Measurements from ENCODE around the gene PTBP3. TPM values are rescaled to one million over a fixed set of nuclear protein-coding genes. Genes with fewer than 3 reads are reported as not detected.

PTBP3 gene
- total RNA-seq, 1 donor from 2014 or later = 42.5 TPM

DNA sequence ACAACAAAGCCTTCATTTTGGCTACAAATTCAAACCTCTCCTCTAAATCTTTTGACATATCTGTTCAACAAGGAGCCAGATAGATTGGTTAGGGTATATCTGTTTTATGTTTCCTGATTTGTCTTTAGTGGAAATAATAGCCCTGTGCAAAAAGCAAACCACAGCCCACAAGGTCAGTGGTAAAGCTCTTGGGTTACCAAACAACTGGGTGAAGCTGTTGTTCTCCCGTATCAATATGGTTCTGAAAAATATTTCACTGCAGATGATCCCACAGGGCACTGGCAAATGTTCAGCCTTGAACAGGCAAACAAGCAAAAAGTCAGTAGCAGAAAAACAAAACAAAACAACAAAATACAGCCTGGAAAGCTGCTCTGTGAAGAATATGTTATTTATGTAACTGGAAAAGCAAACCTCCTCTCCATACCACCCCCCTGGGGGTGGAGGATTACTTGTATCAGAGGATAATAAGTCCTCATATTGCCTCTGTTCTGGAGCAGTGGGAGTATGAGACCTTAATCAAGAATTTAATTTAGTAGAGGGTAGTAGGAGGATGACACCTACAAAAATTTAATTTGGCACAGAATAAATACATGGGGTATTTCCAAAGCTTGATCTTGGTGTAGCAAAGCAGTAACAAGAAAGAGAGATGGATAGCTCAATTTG, 20.8 kb upstream of the PTBP3 start:
- Mint-ChIP-seq H3K27ac (ENCODE audit: unreplicated experiment) (no peak overlapping the region), H3K4me1 (no peaks in the 10 kb centered on the region), H3K36me3 (ENCODE audit: low read depth) (no peaks in the 10 kb centered on the region), H3K9me3 (peaks cover 2% of the 10 kb centered on the region), H3K27me3 (ENCODE audit: low read depth) (no peaks in the 10 kb centered on the region), H3K4me3 (no peak overlapping the region)
- DNase-seq (ENCODE audit: low read depth, low spot score) = no peak
- TF ChIP-seq, protein P1, sequence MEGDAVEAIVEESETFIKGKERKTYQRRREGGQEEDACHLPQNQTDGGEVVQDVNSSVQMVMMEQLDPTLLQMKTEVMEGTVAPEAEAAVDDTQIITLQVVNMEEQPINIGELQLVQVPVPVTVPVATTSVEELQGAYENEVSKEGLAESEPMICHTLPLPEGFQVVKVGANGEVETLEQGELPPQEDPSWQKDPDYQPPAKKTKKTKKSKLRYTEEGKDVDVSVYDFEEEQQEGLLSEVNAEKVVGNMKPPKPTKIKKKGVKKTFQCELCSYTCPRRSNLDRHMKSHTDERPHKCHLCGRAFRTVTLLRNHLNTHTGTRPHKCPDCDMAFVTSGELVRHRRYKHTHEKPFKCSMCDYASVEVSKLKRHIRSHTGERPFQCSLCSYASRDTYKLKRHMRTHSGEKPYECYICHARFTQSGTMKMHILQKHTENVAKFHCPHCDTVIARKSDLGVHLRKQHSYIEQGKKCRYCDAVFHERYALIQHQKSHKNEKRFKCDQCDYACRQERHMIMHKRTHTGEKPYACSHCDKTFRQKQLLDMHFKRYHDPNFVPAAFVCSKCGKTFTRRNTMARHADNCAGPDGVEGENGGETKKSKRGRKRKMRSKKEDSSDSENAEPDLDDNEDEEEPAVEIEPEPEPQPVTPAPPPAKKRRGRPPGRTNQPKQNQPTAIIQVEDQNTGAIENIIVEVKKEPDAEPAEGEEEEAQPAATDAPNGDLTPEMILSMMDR (conservative IDR thresholded peaks at IDR 0.05) = no peak

DNA sequence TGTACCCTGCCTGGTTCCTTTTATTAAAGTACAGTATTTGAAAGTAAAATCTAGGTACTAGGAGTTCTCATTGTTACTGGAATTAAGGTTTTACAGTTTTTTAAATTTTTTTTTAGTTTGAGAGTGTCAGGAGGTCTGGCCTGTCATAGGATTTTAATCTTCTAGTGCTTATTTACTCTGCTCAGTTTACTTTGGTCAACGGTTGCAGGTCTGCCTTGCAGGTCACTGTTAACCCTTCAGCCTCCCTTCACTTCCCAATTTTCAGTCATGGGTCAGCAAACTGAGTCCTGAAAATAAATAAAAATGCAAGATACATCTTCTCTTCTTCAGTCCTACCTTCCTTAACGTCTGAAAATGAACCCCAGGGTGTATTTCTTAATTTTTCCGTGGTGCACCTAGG, 18.8 kb upstream of the PTBP3 start:
- Mint-ChIP-seq H3K27ac (ENCODE audit: unreplicated experiment) (no peak overlapping the region), H3K4me1 (peaks cover 7% of the 10 kb centered on the region), H3K36me3 (ENCODE audit: low read depth) (no peaks in the 10 kb centered on the region), H3K4me3 (no peak overlapping the region), H3K9me3 (peaks cover 2% of the 10 kb centered on the region), H3K27me3 (ENCODE audit: low read depth) (no peaks in the 10 kb centered on the region)
- TF ChIP-seq, protein P1 (conservative IDR thresholded peaks at IDR 0.05) = no peak
- no peak for DNase-seq (ENCODE audit: low read depth, low spot score)

DNA sequence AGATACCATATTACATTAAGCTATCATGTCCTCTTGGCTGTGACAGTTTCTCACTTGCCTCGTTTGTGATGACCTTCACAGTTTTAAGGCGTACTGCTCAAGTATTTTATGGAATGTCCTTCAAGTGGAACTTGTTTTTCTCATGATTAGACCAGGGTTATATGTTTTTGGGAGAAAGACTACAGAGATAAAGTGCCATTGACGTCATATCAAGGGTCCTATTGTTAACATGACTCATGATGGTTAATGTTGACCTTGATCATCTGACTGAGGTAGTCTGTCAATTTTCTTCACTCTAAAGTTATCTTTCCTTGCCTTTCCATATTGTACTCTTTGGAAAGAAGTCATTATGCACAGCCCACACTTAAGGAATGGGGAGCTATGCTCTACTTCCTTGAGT, 17.8 kb upstream of the PTBP3 start:
- no peak for DNase-seq (ENCODE audit: low read depth, low spot score)

DNA sequence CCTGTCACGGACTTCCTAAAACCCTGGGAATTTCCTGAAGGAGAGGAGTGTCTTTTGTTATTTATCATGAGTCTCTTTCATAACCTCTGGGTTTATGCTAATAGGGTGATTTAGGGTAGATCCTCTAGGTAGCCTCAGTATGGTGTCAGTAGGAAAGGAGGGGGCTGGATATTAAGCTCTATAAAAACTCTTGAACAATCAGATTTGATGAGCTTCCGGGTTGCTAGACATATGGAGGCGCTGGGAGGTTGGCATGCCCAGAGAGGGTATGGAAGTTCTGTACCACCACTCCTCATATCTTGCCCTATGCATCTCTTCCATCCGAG, 15.6 kb upstream of the PTBP3 start:
- Mint-ChIP-seq H3K36me3 (ENCODE audit: low read depth) (no peaks in the 10 kb centered on the region), H3K27me3 (ENCODE audit: low read depth) (no peaks in the 10 kb centered on the region), H3K4me1 (peaks cover 7% of the 10 kb centered on the region), H3K4me3 (no peak overlapping the region), H3K9me3 (peaks cover 2% of the 10 kb centered on the region), H3K27ac (ENCODE audit: unreplicated experiment) (no peak overlapping the region)
- TF ChIP-seq, protein P1 (conservative IDR thresholded peaks at IDR 0.05) = no peak
- no peak for DNase-seq (ENCODE audit: low read depth, low spot score)

More for the DNA sequence above, 17.8 kb upstream of the PTBP3 start:
- H3K4me3 Mint-ChIP-seq = no peak overlapping the region
- no peaks in the 10 kb centered on the region for H3K36me3 Mint-ChIP-seq (ENCODE audit: low read depth)
- H3K4me1 Mint-ChIP-seq = peaks cover 7% of the 10 kb centered on the region
- H3K9me3 Mint-ChIP-seq = peaks cover 2% of the 10 kb centered on the region
- H3K27me3 Mint-ChIP-seq (ENCODE audit: low read depth) = no peaks in the 10 kb centered on the region
- TF ChIP-seq, protein P1 (conservative IDR thresholded peaks at IDR 0.05) = no peak
- H3K27ac Mint-ChIP-seq (ENCODE audit: unreplicated experiment) = no peak overlapping the region

DNA sequence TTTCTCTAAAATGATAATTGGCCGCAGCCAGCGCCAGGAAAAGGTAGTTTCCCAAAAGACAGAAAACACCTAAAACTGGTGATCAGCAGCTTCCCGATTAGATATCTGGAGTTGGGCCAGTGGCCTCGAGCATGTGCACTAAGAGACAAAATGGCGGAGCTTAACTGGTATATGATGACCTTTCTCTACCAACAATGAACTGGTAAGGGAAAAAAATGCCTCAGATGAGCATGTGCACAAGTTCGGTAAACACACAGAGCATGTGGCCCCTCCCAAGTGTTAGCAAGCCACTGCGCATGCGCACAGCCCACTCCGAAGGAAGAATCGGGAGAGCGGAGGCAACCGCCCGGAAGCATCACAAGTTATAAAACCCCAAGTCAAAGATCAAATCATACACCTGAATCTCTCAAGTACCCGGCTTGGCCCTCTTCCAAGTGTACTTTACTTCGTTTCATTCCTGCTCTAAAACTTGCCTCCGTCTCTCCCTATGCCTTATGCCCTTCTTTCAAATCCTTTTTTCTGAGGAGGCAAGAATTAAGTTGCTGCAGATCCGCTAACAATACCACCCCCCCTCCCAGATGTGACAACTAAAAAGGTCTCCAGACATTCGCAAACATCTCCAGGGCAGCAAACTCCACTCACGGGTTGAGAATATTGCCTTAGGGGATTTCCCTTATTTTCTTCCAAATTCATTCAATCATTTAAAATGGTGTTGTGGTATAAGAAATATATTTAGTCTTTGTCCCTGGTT, 15.0 kb upstream of the PTBP3 start:
- no peaks in the 10 kb centered on the region for H3K36me3 Mint-ChIP-seq (ENCODE audit: low read depth)
- peak overlapping the region; percentile 38 for H3K27ac Mint-ChIP-seq (ENCODE audit: unreplicated experiment)
- TF ChIP-seq, protein P1 (conservative IDR thresholded peaks at IDR 0.05) = no peak
- DNase-seq (ENCODE audit: low read depth, low spot score) = peak; percentile 25
- H3K4me3 Mint-ChIP-seq = peak overlapping the region; percentile 44
- H3K4me1 Mint-ChIP-seq = peaks cover 7% of the 10 kb centered on the region
- no peaks in the 10 kb centered on the region for H3K27me3 Mint-ChIP-seq (ENCODE audit: low read depth)
- peaks cover 2% of the 10 kb centered on the region for H3K9me3 Mint-ChIP-seq

Measured in neural crest cell (in vitro differentiated cells).